Diencephalon (tissue), 1 donor: ENCODE measurements around the gene PCDHA6. TPM values are rescaled to one million over a fixed set of nuclear protein-coding genes. Genes with fewer than 3 reads are reported as not detected.

Experiments
- total RNA-seq: library from RNA; depleted of rRNA; stranded (reverse); fragments of >200 nt; gene quantifications from one replicate; pipeline ENCODE4 v1.2.3, GENCODE V29; 2014

Gene PCDHA6, protein sequence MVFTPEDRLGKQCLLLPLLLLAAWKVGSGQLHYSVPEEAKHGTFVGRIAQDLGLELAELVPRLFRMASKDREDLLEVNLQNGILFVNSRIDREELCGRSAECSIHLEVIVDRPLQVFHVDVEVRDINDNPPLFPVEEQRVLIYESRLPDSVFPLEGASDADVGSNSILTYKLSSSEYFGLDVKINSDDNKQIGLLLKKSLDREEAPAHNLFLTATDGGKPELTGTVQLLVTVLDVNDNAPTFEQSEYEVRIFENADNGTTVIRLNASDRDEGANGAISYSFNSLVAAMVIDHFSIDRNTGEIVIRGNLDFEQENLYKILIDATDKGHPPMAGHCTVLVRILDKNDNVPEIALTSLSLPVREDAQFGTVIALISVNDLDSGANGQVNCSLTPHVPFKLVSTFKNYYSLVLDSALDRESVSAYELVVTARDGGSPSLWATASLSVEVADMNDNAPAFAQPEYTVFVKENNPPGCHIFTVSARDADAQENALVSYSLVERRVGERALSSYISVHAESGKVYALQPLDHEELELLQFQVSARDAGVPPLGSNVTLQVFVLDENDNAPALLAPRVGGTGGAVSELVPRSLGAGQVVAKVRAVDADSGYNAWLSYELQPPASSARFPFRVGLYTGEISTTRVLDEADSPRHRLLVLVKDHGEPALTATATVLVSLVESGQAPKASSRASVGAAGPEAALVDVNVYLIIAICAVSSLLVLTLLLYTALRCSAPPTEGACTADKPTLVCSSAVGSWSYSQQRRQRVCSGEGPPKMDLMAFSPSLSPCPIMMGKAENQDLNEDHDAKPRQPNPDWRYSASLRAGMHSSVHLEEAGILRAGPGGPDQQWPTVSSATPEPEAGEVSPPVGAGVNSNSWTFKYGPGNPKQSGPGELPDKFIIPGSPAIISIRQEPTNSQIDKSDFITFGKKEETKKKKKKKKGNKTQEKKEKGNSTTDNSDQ
- total RNA-seq, result 26.3 TPM

GRCh38 chr5:140827704-140828361 is at the start of gene PCDHA6:
TSS of gene PCDHA6 (plus strand) at chr5:140827960. CDS start at chr5:140828092, 132 bp downstream.

GRCh38 chr5:140785905-140786686 is 41.7 kb upstream of the PCDHA6 start, which contains the start of gene PCDHA1:
TSS of gene PCDHA1 (plus strand) at chr5:140786140.

GRCh38 chr5:140794595-140795258 is 33.0 kb upstream of the PCDHA6 start, which contains the start of gene PCDHA2:
TSS of gene PCDHA2 (plus strand) at chr5:140794852.

DNA sequence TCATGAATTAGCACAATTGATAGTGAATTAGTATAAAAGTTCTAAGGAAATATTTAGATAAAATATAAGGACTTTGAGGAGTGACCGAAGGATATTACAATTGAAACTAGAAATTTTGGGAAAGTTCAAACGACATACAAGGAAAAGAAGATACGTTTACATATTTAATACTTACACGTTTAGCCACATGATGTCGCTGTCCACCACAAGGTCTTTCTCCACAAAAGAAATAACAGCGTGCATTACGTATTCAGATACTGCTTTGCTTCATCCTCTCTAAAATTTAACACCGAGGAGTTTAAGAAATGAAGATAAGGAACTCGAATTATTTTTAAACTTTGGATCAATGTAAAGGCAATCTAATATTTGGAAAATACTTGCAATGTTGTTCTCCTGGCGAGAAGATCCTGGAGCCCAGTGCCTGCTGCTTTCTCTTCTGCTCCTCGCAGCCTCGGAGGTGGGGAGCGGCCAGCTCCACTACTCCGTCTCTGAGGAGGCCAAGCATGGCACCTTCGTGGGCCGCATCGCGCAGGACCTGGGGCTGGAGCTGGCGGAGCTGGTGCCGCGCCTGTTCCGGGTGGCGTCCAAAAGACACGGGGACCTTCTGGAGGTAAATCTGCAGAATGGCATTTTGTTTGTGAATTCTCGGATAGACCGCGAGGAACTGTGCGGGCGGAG is 26.8 kb upstream of the PCDHA6 start, which contains the start of gene PCDHA3:
Gene PCDHA3, plus strand, starts transcription at position 242 of the 678 bp plus-strand sequence.

DNA sequence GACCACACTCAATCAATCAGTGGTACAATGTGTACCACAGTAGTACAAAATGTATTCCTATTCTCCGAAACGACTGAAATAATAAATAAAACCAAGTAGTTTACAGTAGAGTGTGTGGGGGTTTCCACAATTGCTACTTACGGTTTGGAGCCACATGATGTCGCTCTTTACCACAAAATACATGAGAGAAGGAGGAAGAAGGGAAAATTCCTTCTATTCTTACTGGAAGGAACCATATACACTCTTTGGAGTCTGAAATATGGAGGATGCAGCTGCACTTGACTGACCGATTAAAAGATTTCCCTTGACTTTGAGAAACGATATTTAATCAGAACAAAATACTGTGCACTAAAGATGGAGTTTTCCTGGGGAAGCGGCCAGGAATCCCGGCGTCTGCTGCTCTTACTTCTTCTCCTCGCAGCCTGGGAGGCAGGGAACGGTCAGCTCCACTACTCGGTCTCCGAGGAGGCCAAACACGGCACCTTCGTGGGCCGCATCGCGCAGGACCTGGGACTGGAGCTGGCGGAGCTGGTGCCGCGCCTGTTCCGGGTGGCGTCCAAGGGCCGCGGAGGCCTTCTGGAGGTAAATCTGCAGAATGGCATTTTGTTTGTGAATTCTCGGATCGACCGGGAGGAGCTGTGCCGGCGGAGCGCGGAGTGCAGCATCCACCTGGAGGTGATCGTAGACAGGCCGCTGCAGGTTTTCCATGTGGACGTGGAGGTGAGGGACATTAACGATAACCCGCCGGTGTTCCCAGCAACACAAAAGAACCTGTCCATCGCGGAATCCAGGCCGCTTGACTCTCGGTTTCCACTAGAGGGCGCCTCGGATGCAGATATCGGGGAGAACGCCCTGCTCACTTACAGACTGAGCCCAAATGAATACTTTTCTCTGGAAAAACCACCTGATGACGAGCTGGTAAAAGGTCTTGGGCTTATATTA is 20.7 kb upstream of the PCDHA6 start, which contains the start of gene PCDHA4:
Gene PCDHA4, plus strand, starts transcription at position 235 of the 942 bp plus-strand sequence.

DNA sequence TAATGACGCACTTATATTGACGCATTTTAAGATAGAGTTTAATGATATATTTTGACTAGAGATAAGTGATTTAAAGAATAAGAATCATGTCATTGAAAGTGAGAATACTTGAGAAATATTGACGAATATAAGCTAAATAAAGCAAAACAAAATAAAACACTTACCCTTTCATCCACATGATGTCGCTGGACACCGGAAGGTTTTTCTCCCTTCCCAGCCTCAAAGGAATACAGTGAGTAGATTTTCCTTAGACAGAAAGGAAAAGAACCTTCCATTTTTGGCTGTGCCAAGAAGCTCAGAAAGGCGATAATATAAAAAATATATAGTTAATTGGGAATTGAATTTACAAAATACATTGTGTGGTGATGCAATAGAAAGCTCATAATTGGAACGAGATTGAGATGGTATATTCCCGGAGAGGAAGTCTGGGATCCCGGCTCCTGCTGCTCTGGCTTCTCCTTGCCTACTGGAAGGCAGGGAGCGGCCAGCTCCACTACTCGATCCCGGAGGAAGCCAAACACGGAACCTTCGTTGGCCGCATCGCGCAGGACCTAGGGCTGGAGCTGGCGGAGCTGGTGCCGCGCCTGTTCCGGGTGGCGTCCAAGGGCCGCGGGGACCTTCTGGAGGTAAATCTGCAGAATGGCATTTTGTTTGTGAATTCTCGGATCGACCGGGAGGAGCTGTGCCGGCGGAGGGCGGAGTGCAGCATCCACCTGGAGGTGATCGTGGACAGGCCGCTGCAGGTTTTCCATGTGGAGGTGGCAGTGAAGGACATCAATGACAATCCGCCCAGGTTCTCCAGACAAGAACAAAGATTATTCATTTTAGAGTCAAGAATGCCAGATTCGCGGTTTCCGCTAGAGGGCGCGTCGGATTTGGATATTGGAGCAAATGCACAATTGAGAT is 6.1 kb upstream of the PCDHA6 start, which contains the start of gene PCDHA5:
Gene PCDHA5, plus strand, starts transcription at position 239 of the 906 bp plus-strand sequence.

GRCh38 chr5:140833993-140834392 is 6.2 kb downstream of the PCDHA6 start, which contains the start of gene PCDHA7:
TSS of gene PCDHA7 (plus strand) at chr5:140834269. CDS start at chr5:140834384, 115 bp downstream.

GRCh38 chr5:140840978-140841962 is 13.5 kb downstream of the PCDHA6 start, which contains the start of gene PCDHA8:
TSS of gene PCDHA8 (plus strand) at chr5:140841187. CDS start at chr5:140841322, 135 bp downstream.

DNA sequence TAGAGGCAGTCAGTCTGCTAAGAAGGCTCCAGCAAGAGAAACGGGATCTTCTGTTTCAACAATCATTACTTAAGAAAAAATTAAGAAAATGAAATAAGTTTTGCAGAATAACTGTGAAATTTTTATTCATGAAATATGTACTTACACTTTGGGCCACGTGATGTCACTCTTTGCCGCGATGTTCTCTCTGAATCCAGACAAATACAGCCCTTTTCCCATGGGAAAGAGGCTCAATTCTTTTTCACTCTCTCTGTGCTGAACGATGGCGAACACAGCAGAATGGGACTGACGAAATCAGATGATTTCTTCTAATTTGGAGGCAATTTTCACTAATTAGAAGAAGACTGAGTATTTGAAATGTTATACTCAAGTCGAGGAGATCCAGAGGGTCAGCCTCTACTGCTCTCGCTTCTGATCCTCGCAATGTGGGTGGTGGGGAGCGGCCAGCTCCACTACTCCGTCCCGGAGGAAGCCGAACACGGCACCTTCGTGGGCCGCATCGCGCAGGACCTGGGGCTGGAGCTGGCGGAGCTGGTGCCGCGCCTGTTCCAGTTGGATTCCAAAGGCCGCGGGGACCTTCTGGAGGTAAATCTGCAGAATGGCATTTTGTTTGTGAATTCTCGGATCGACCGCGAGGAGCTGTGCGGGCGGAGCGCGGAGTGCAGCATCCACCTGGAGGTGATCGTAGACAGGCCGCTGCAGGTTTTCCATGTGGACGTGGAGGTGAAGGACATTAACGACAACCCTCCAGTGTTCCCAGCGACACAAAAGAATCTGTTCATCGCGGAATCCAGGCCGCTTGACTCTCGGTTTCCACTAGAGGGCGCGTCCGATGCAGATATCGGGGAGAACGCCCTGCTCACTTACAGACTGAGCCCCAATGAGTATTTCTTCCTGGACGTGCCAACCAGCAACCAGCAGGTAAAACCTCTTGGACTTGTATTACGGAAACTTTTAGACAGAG is 20.7 kb downstream of the PCDHA6 start, which contains the start of gene PCDHA9:
Gene PCDHA9, plus strand, starts transcription at position 244 of the 964 bp plus-strand sequence. Its CDS starts 114 bp downstream, at position 358.

DNA sequence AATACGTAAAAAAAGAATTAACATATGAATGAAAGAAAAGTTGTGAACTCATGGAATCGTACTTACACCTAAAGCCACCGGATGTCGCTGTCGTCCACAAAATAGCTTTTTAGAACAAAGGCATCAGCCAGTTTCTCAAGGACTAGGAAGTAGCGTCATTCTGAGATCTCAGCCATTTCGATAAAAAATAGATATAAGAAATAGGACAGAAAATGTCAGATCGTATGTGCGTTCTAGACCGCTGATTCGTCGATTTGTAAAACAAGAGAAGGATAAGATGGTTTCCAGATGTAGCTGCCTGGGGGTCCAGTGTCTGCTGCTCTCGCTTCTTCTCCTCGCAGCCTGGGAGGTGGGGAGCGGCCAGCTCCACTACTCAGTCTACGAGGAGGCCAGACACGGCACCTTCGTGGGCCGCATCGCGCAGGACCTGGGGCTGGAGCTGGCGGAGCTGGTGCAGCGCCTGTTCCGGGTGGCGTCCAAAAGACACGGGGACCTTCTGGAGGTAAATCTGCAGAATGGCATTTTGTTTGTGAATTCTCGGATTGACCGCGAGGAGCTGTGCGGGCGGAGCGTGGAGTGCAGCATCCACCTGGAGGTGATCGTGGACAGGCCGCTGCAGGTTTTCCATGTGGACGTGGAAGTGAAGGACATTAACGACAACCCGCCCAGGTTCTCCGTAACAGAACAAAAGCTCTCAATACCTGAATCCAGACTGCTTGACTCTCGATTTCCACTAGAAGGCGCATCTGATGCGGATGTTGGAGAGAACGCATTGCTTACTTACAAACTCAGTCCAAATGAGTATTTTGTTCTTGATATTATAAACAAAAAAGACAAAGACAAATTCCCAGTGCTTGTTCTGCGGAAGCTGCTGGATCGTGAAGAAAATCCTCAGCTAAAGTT is 28.3 kb downstream of the PCDHA6 start, which contains the start of gene PCDHA10:
Gene PCDHA10, plus strand, starts transcription at position 126 of the 903 bp plus-strand sequence. Its CDS starts 152 bp downstream, at position 278.

GRCh38 chr5:140868721-140869554 is 41.2 kb downstream of the PCDHA6 start, which contains the start of gene PCDHA11:
TSS of gene PCDHA11 (plus strand) at chr5:140868957. CDS start at chr5:140869104, 147 bp downstream.

